Ascending aorta (tissue), 2 donors: ENCODE measurements around the gene TNRC6A. TPM values are rescaled to one million over a fixed set of nuclear protein-coding genes. Genes with fewer than 3 reads are reported as not detected.
"Not testable (repeated sequence)": the region's sequence is repeated elsewhere in the genome, so short reads cannot be mapped to it uniquely, and the experiment has no call there.

ENCODE experiments used
- DNase-seq, 2 donors: peaks; one replicate each; pipeline ENCODE4 v3.0.0-alpha.2; 2019; ENCODE audit warnings: low spot score in 2 of 2
- H3K27ac ChIP-seq, 2 donors: fragments of 200-600 bp; sonication (generic); one replicate each; pipeline ENCODE4 v1.5.1; 2016 to 2017; ENCODE audit warnings: mild to moderate bottlenecking in 1 of 2
- H3K27me3 ChIP-seq: fragments of 200-600 bp; sonication (generic); one replicate; pipeline ENCODE4 v1.5.1; 2017
- H3K36me3 ChIP-seq, 2 donors: fragments of 200-600 bp; sonication (generic); one replicate each; pipeline ENCODE4 v1.5.1; 2016
- H3K4me1 ChIP-seq, 2 donors: fragments of 200-600 bp; sonication (generic); one replicate each; pipeline ENCODE4 v1.5.1; 2016 to 2017; ENCODE audit warnings: mild to moderate bottlenecking in 1 of 2
- H3K4me3 ChIP-seq, 2 donors: fragments of 200-600 bp; sonication (generic); one replicate each; pipeline ENCODE4 v1.5.1; 2016 to 2017; ENCODE audit warnings: mild to moderate bottlenecking in 1 of 2
- H3K9me3 ChIP-seq, 2 donors: fragments of 200-600 bp; sonication (generic); one replicate each; pipeline ENCODE4 v1.5.1; 2016
- CTCF ChIP-seq, 3 experiments: fragments of 200-600 bp in 2 of 3; fragments of 450-650 bp in 1 of 3; sonication (generic) in 2 of 3; IDR thresholded peaks; one replicate each; pipeline ENCODE4 v1.5.1; 2016 to 2019; ENCODE audit warnings: antibody characterized with exemption in 3 of 3, mild to moderate bottlenecking in 1 of 3, moderate library complexity in 1 of 3
- intact Hi-C: fragments of 100-400 bp; cut with DNase I; formaldehyde crosslinking; loops from one replicate; pipeline ENCODE4 v1.15.1; 2023
- total RNA-seq: library from RNA; depleted of rRNA; stranded (reverse); fragments of >200 nt; gene quantifications from one replicate; pipeline ENCODE4 v1.1.0, GENCODE V29; 2016

TNRC6A gene
- total RNA-seq, 1 donor from 2014 or later: 36.7 TPM

GRCh38 chr16:24854607-24855171, 125.2 kb downstream of the TNRC6A start:
- no peaks in the 10 kb centered on the region for H3K36me3 ChIP-seq
- H3K27me3 ChIP-seq: no peaks in the 10 kb centered on the region

GRCh38 chr16:24855678-24856077, 126.2 kb downstream of the TNRC6A start:
- Histone ChIP-seq H3K4me1 (peaks cover 0 to 5% of the 10 kb centered on the region in 2 donors), H3K27me3 (no peaks in the 10 kb centered on the region), H3K27ac (no peak overlapping the region), H3K9me3 (no peaks in the 10 kb centered on the region), H3K4me3 (no peak overlapping the region), H3K36me3 (no peaks in the 10 kb centered on the region)
- TF ChIP-seq CTCF (IDR thresholded peaks at IDR 0.05): no peak
- DNase-seq: no peak
- intact Hi-C loops: no loop called here

More at GRCh38 chr16:24854607-24855171, 125.2 kb downstream of the TNRC6A start:
- DNase-seq: no peak
- Histone ChIP-seq H3K9me3 (no peaks in the 10 kb centered on the region), H3K4me1 (peaks cover 0 to 5% of the 10 kb centered on the region in 2 donors), H3K4me3 (no peak overlapping the region), H3K27ac (no peak overlapping the region)
- TF ChIP-seq CTCF (IDR thresholded peaks at IDR 0.05): no peak
- intact Hi-C loops: no loop called here

- intact Hi-C loops, H3K4me3 ChIP-seq, DNase-seq, H3K4me1 ChIP-seq, H3K27ac ChIP-seq, H3K9me3 ChIP-seq, H3K36me3 ChIP-seq, H3K27me3 ChIP-seq: not testable (repeated sequence)
Measured at GRCh38 chr16:24856871-24857270, 127.4 kb downstream of the TNRC6A start.

- Histone ChIP-seq H3K27me3 (no peaks in the 10 kb centered on the region), H3K4me1 (peaks cover 0 to 5% of the 10 kb centered on the region in 2 donors), H3K4me3 (no peak overlapping the region), H3K36me3 (no peaks in the 10 kb centered on the region), H3K9me3 (no peaks in the 10 kb centered on the region), H3K27ac (no peak overlapping the region)
- intact Hi-C loops: no loop called here
- TF ChIP-seq CTCF (IDR thresholded peaks at IDR 0.05): no peak
- no peak for DNase-seq
Measured at GRCh38 chr16:24858219-24859041, 129.0 kb downstream of the TNRC6A start.

- no peaks in the 10 kb centered on the region for H3K36me3 ChIP-seq
- DNase-seq: no peak
- no peaks in the 10 kb centered on the region for H3K27me3 ChIP-seq
- intact Hi-C loops: no loop called here
- H3K9me3 ChIP-seq: no peaks in the 10 kb centered on the region
- H3K4me3 ChIP-seq: no peak overlapping the region
- no peak overlapping the region for H3K27ac ChIP-seq
- H3K4me1 ChIP-seq: no peaks in the 10 kb centered on the region
- no peak for TF ChIP-seq CTCF (IDR thresholded peaks at IDR 0.05)
Measured at GRCh38 chr16:24861461-24861860, 132.0 kb downstream of the TNRC6A start.
